Endothelial cell of umbilical vein (primary cell): ENCODE results near the gene MAPK4.

Experiments
- EZH2 ChIP-seq: IDR thresholded peaks from 2 replicates; pipeline ENCODE4 v1.6.1; 2012; ENCODE audit warnings: borderline replicate concordance, low read depth, mild to moderate bottlenecking, moderate library complexity, low read length, inconsistent platforms; ENCODE audit not compliant: severe bottlenecking
- FOS ChIP-seq: IDR thresholded peaks from 2 replicates; pipeline ENCODE4 v1.6.1; 2011; ENCODE audit warnings: mild to moderate bottlenecking, low read length, moderate library complexity, borderline replicate concordance; ENCODE audit not compliant: insufficient read depth
- JUN ChIP-seq: IDR thresholded peaks from 2 replicates; pipeline ENCODE4 v1.6.1; 2011; ENCODE audit warnings: borderline replicate concordance, low read depth; ENCODE audit not compliant: insufficient read length, insufficient read depth
- POLR2A ChIP-seq: IDR thresholded peaks from 2 replicates; pipeline ENCODE4 v1.6.1; 2012; ENCODE audit warnings: low read depth, mild to moderate bottlenecking, control low read depth, low read length
- POLR2AphosphoS5 ChIP-seq: IDR thresholded peaks from 2 replicates; pipeline ENCODE4 v1.6.1; 2012; ENCODE audit warnings: low read depth, mild to moderate bottlenecking, control low read depth, low read length, moderate library complexity; ENCODE audit not compliant: insufficient read depth
- TF ChIP-seq, protein P1 (sequence below), 2 donors: IDR thresholded peaks; 1 replicate in 1 of 2; 2 replicates in 1 of 2; pipeline ENCODE4 v1.5.1; 2011; ENCODE audit warnings: low read length in 2 of 2, mild to moderate bottlenecking in 2 of 2, moderate library complexity in 2 of 2, control low read depth in 1 of 2, inconsistent platforms in 1 of 2, low read depth in 1 of 2; ENCODE audit not compliant: insufficient read depth in 1 of 2; ENCODE audit errors: extremely low read depth in 1 of 2
- TF ChIP-seq, protein P2 (sequence below): IDR thresholded peaks from 2 replicates; pipeline ENCODE4 v1.6.1; 2011; ENCODE audit not compliant: insufficient read depth, insufficient read length

DNA sequence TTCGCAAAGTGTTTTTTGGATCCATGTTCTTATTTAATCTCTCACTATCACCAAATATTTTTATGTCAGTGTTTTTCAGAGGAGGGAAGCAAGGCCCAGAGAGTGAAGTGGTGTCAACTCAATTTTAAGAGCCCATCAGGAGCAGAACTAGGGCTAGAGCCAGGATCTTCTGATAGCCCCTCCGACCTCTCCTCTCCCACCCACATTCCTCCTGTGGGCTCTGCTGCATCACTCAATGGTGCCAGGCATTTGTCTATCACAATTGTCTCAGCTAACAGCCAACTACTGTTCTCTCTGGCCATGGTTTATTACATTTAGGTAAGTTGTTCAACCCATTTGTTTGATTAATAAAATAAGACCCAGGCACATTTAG is 68.6 kb downstream of the MAPK4 start:
- TF ChIP-seq EZH2 (no peak), POLR2A (no peak), FOS (no peak), POLR2AphosphoS5 (no peak), JUN (no peak)
- TF ChIP-seq, protein P1, sequence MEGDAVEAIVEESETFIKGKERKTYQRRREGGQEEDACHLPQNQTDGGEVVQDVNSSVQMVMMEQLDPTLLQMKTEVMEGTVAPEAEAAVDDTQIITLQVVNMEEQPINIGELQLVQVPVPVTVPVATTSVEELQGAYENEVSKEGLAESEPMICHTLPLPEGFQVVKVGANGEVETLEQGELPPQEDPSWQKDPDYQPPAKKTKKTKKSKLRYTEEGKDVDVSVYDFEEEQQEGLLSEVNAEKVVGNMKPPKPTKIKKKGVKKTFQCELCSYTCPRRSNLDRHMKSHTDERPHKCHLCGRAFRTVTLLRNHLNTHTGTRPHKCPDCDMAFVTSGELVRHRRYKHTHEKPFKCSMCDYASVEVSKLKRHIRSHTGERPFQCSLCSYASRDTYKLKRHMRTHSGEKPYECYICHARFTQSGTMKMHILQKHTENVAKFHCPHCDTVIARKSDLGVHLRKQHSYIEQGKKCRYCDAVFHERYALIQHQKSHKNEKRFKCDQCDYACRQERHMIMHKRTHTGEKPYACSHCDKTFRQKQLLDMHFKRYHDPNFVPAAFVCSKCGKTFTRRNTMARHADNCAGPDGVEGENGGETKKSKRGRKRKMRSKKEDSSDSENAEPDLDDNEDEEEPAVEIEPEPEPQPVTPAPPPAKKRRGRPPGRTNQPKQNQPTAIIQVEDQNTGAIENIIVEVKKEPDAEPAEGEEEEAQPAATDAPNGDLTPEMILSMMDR (IDR thresholded peaks at IDR 0.05; ENCODE audit: extremely low read depth in 1 of 2, insufficient read depth in 1 of 2, low read depth in 1 of 2, low read length in 2 of 2), result no peak
- TF ChIP-seq, protein P2, sequence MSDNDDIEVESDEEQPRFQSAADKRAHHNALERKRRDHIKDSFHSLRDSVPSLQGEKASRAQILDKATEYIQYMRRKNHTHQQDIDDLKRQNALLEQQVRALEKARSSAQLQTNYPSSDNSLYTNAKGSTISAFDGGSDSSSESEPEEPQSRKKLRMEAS, result no peak
